Measurements from ENCODE around the gene RXRG.
"Not testable (repeated sequence)": the region's sequence is repeated elsewhere in the genome, so short reads cannot be mapped to it uniquely, and the experiment has no call there.

RXRG gene

GRCh38 chr1:165444897-165445370 lies at the start of gene RXRG:
TSS of gene RXRG (minus strand) at chr1:165445126. CDS start at chr1:165444893, 233 bp downstream.
- in situ Hi-C loops (cut with MboI; ENCODE audit: low sequenced_read_pairs): no loop called here

GRCh38 chr1:165492845-165493373 lies 48.0 kb upstream of the RXRG start:
- in situ Hi-C loops (cut with MboI; ENCODE audit: low sequenced_read_pairs): no loop called here

- in situ Hi-C loops (cut with MboI; ENCODE audit: low sequenced_read_pairs): no loop called here
These were observed 45.2 kb upstream of the RXRG start for GRCh38 chr1:165490175-165490574.

GRCh38 chr1:165487921-165488320 lies 43.0 kb upstream of the RXRG start:
- in situ Hi-C loops (cut with MboI; ENCODE audit: low sequenced_read_pairs): no loop called here

- in situ Hi-C loops (cut with MboI; ENCODE audit: low sequenced_read_pairs): no loop called here
These were observed 41.7 kb upstream of the RXRG start for GRCh38 chr1:165486663-165487062.

- in situ Hi-C loops (cut with MboI; ENCODE audit: low sequenced_read_pairs): no loop called here
These were observed 40.8 kb upstream of the RXRG start for GRCh38 chr1:165485716-165486115.

- in situ Hi-C loops (cut with MboI; ENCODE audit: low sequenced_read_pairs): no loop called here
These were observed 39.6 kb upstream of the RXRG start for GRCh38 chr1:165484532-165484931.

- in situ Hi-C loops (cut with MboI; ENCODE audit: low sequenced_read_pairs): no loop called here
These were observed 38.5 kb upstream of the RXRG start for GRCh38 chr1:165483412-165483811.

GRCh38 chr1:165481820-165482532 lies 37.0 kb upstream of the RXRG start:
- in situ Hi-C loops (cut with MboI; ENCODE audit: low sequenced_read_pairs): no loop called here

- in situ Hi-C loops (cut with MboI; ENCODE audit: low sequenced_read_pairs): no loop called here
These were observed 31.9 kb upstream of the RXRG start for GRCh38 chr1:165476776-165477175.

GRCh38 chr1:165474196-165474595 lies 29.3 kb upstream of the RXRG start:
- in situ Hi-C loops (cut with MboI; ENCODE audit: low sequenced_read_pairs): no loop called here

GRCh38 chr1:165473081-165473480 lies 28.2 kb upstream of the RXRG start:
- in situ Hi-C loops (cut with MboI; ENCODE audit: low sequenced_read_pairs): no loop called here

GRCh38 chr1:165468726-165469249 lies 23.9 kb upstream of the RXRG start:
- in situ Hi-C loops (cut with MboI; ENCODE audit: low sequenced_read_pairs): no loop called here

- in situ Hi-C loops (cut with MboI; ENCODE audit: low sequenced_read_pairs): no loop called here
These were observed 23.3 kb upstream of the RXRG start for GRCh38 chr1:165468253-165468652.

GRCh38 chr1:165467706-165468105 lies 22.8 kb upstream of the RXRG start:
- in situ Hi-C loops (cut with MboI; ENCODE audit: low sequenced_read_pairs): no loop called here

- in situ Hi-C loops (cut with MboI; ENCODE audit: low sequenced_read_pairs): no loop called here
These were observed 19.1 kb upstream of the RXRG start for GRCh38 chr1:165463978-165464377.

GRCh38 chr1:165459683-165460082 lies 14.8 kb upstream of the RXRG start:
- in situ Hi-C loops (cut with MboI; ENCODE audit: low sequenced_read_pairs): not testable (repeated sequence)

GRCh38 chr1:165456861-165457260 lies 11.9 kb upstream of the RXRG start:
- in situ Hi-C loops (cut with MboI; ENCODE audit: low sequenced_read_pairs): no loop called here

GRCh38 chr1:165456114-165456513 lies 11.2 kb upstream of the RXRG start:
- in situ Hi-C loops (cut with MboI; ENCODE audit: low sequenced_read_pairs): no loop called here

GRCh38 chr1:165455111-165455510 lies 10.2 kb upstream of the RXRG start:
- in situ Hi-C loops (cut with MboI; ENCODE audit: low sequenced_read_pairs): no loop called here

GRCh38 chr1:165454091-165454610 lies 9.2 kb upstream of the RXRG start:
- in situ Hi-C loops (cut with MboI; ENCODE audit: low sequenced_read_pairs): no loop called here

All from HL-60/S4 treated with retinoic acid at 250 ng/mL for 4 days and 3 days (cell line).